ENCODE results near the gene ALDOC. TPM values are rescaled to one million over a fixed set of nuclear protein-coding genes. Genes with fewer than 3 reads are reported as not detected.

Gene ALDOC
- total and polyA plus RNA-seq, 12 donors = 122 to 416 (median 282) TPM

- Histone ChIP-seq H3K27ac (no peak overlapping the region), H3K9me3 (no peaks in the 10 kb centered on the region), H3K36me3 (peaks cover 0 to 6% (median 0%) of the 10 kb centered on the region in 9 donors), H3K4me3 (no peak overlapping the region), H3K27me3 (no peaks in the 10 kb centered on the region), H3K4me1 (no peaks in the 10 kb centered on the region)
- no peak for TF ChIP-seq CTCF (IDR thresholded peaks at IDR 0.05)
- DNase-seq (no peak), ATAC-seq (no peak)
- intact Hi-C loops (cut with DNase I) = loop anchor here in 6 of 10 donors (2.0 to 5.0 kb wide), 3 partner anchors 44 to 71 kb away; partner anchors contain the start of gene RSKR (in 1 of the 6)
- 90 to 91% methylated on average over 4 of the region's 4 CpGs for WGBS, 2 donors
Measured at GRCh38 chr17:28541439-28541838, 35.3 kb downstream of the ALDOC start.

- H3K27me3 ChIP-seq = no peaks in the 10 kb centered on the region
- no peaks in the 10 kb centered on the region for H3K36me3 ChIP-seq
- H3K4me1 ChIP-seq = no peaks in the 10 kb centered on the region
- no peak overlapping the region for H3K4me3 ChIP-seq
- WGBS, 2 donors = 84 to 85% methylated on average over 4 of the region's 4 CpGs
- ATAC-seq (peak in 1 of 8 donors; percentile 9), DNase-seq (no peak)
- no peak for TF ChIP-seq CTCF (IDR thresholded peaks at IDR 0.05)
- H3K27ac ChIP-seq = no peak overlapping the region
- intact Hi-C loops (cut with DNase I) = loop anchor here in 6 of 10 donors (2.0 to 5.0 kb wide), 3 partner anchors 43 to 72 kb away; partner anchors contain the start of gene RSKR (in 1 of the 6)
- no peaks in the 10 kb centered on the region for H3K9me3 ChIP-seq
Measured at GRCh38 chr17:28540231-28540630, 36.5 kb downstream of the ALDOC start.

GRCh38 chr17:28538296-28538895 lies 38.3 kb downstream of the ALDOC start:
- Histone ChIP-seq H3K27me3 (peaks cover 0 to 3% (median 0%) of the 10 kb centered on the region in 7 donors), H3K4me3 (no peak overlapping the region), H3K4me1 (no peaks in the 10 kb centered on the region), H3K36me3 (no peaks in the 10 kb centered on the region), H3K9me3 (no peaks in the 10 kb centered on the region), H3K27ac (no peak overlapping the region)
- TF ChIP-seq CTCF (IDR thresholded peaks at IDR 0.05) = no peak
- DNase-seq = no peak
- intact Hi-C loops (cut with DNase I) = loop anchor here in 2 of 10 donors (5.0 kb wide), 1 partner anchor 41 kb away; no protein-coding TSS in a partner anchor
- 90 to 92% methylated on average over 14 of the region's 14 CpGs for WGBS, 2 donors
- no peak for ATAC-seq

- WGBS, 2 donors = 76 to 79% methylated on average over 12 of the region's 12 CpGs
- TF ChIP-seq CTCF (IDR thresholded peaks at IDR 0.05) = no peak
- intact Hi-C loops (cut with DNase I) = loop anchor here in 2 of 10 donors (5.0 kb wide), 1 partner anchor 40 kb away; no protein-coding TSS in a partner anchor
Measured at GRCh38 chr17:28537219-28537610, 39.5 kb downstream of the ALDOC start.

More at GRCh38 chr17:28537219-28537610, 39.5 kb downstream of the ALDOC start:
- no peaks in the 10 kb centered on the region for H3K9me3 ChIP-seq
- H3K27me3 ChIP-seq = peaks cover 0 to 3% (median 0%) of the 10 kb centered on the region in 7 donors
- H3K4me3 ChIP-seq = no peak overlapping the region
- no peak for ATAC-seq
- H3K4me1 ChIP-seq = no peaks in the 10 kb centered on the region
- no peak for DNase-seq
- H3K36me3 ChIP-seq = no peaks in the 10 kb centered on the region
- no peak overlapping the region for H3K27ac ChIP-seq
